Heart left ventricle (tissue), 13 donors: ENCODE measurements around the gene FOS.

Experiments used
- POLR2A ChIP-seq, 2 donors: fragments of 450-650 bp; IDR thresholded peaks; one replicate each; pipeline ENCODE4 v1.6.1; 2017; ENCODE audit warnings: antibody characterized with exemption in 2 of 2, mild to moderate bottlenecking in 2 of 2, moderate library complexity in 2 of 2
- TF ChIP-seq, protein P1 (sequence below), 12 donors: fragments of 200-600 bp; sonication (generic) in 4 of 12; IDR thresholded peaks; one replicate each; pipeline versions ENCODE4 v1.5.0 to v1.8.0; 2018 to 2022; ENCODE audit warnings: antibody characterized with exemption in 12 of 12, mild to moderate bottlenecking in 5 of 12
- donor health status: ischemic (EF 13 %, LVEDD 7.1; RV severe dilation, severe dysfunction).
- donor health status: DM: no; HTN: yes; CAD: no.
- donor health status: DM: no; HTN: no; CAD: no.
- donor health status: ischemic (EF 25% LVEDD 6.9; RV normal size, moderate dysfunction).
- donor health status: ischemic (EF 25% LVEDD 5.7; RV mildly dilated, moderate dysfunction).
- donor health status: ischemic (EF 35%, LVEDD 5.7; RV mildly dilated, moderate dysfunction).
- donor health status: nonischemic (EF 11% LVEDD 7.7; RV severe dilation, severe dysfunction).
- donor health status: DM: yes; HTN: yes; CAD: no.
- donor health status: PGD.
- donor health status: ischemic (EF 29% LVEDD 5.4; RV normal size, mild dysfunction).
- donor health status: nonischemic (EF 23%, LVEDD 6.1; RV moderate dilation, normal function).

DNA sequence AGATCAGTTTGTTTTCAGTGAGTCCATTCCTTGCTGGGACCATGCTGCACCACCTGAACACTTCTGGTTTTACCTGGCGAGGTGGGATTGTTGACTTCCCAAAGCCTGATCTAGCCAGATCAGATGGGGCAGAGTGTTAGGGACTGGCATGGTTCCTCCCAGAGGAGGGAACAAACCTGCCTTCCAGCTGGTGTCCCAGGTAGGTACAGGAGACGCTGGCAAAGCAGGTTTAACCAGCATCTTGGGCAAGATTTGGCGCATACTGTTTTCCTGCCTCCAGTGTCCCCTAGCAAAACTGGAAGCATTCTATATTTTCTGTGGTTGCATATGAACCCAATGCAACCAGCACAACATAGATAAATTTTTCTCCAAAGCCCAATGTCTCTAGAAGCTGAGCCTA is 14.6 kb upstream of the FOS start:
- TF ChIP-seq, protein P1, sequence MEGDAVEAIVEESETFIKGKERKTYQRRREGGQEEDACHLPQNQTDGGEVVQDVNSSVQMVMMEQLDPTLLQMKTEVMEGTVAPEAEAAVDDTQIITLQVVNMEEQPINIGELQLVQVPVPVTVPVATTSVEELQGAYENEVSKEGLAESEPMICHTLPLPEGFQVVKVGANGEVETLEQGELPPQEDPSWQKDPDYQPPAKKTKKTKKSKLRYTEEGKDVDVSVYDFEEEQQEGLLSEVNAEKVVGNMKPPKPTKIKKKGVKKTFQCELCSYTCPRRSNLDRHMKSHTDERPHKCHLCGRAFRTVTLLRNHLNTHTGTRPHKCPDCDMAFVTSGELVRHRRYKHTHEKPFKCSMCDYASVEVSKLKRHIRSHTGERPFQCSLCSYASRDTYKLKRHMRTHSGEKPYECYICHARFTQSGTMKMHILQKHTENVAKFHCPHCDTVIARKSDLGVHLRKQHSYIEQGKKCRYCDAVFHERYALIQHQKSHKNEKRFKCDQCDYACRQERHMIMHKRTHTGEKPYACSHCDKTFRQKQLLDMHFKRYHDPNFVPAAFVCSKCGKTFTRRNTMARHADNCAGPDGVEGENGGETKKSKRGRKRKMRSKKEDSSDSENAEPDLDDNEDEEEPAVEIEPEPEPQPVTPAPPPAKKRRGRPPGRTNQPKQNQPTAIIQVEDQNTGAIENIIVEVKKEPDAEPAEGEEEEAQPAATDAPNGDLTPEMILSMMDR (IDR thresholded peaks at IDR 0.05) = no peak
- no peak for TF ChIP-seq POLR2A (IDR thresholded peaks at IDR 0.05)
